Heart right ventricle (tissue), 16 donors: ENCODE measurements around the gene CTSV. TPM values are rescaled to one million over a fixed set of nuclear protein-coding genes. Genes with fewer than 3 reads are reported as not detected.

ENCODE experiments used
- ATAC-seq, 8 donors: fragments of 200-7000 bp; cut with Tn5 transposase; one replicate each; pipeline ENCODE4 v1.9.1; 2020; ENCODE audit warnings: mild to moderate bottlenecking in 8 of 8, moderate library complexity in 8 of 8, moderate number of reproducible peaks in 1 of 8
- DNase-seq, 2 donors: peaks; one replicate each; pipeline ENCODE4 v3.0.0-alpha.2; 2020
- H3K27ac ChIP-seq, 10 donors: fragments of 200-600 bp; sonication (generic) in 2 of 10; one replicate each; pipeline versions ENCODE4 v1.5.0 to v1.8.0; 2020 to 2022; ENCODE audit warnings: mild to moderate bottlenecking in 3 of 10
- H3K27me3 ChIP-seq, 7 donors: fragments of 200-600 bp; one replicate each; pipeline ENCODE4 v1.8.0; 2021 to 2022; ENCODE audit warnings: mild to moderate bottlenecking in 2 of 7
- H3K36me3 ChIP-seq, 9 donors: fragments of 200-600 bp; sonication (generic) in 1 of 9; one replicate each; pipeline versions ENCODE4 v1.5.0 to v1.8.0; 2020 to 2022; ENCODE audit warnings: mild to moderate bottlenecking in 2 of 9
- H3K4me1 ChIP-seq, 9 donors: fragments of 200-600 bp; sonication (generic) in 1 of 9; one replicate each; pipeline versions ENCODE4 v1.5.0 to v1.8.0; 2020 to 2022; ENCODE audit warnings: mild to moderate bottlenecking in 4 of 9
- H3K4me3 ChIP-seq, 10 donors: fragments of 200-600 bp; sonication (generic) in 2 of 10; one replicate each; pipeline versions ENCODE4 v1.5.0 to v1.8.0; 2020 to 2022; ENCODE audit warnings: mild to moderate bottlenecking in 7 of 10, moderate library complexity in 2 of 10
- H3K9me3 ChIP-seq, 11 donors: fragments of 200-600 bp in 10 of 11; sonication (generic) in 2 of 11; one replicate each; pipeline versions ENCODE4 v1.5.0 to v1.8.0; 2013 to 2022; ENCODE audit warnings: mild to moderate bottlenecking in 2 of 11, control low read depth in 1 of 11, moderate library complexity in 1 of 11
- CTCF ChIP-seq, 9 donors: fragments of 200-600 bp; sonication (generic) in 2 of 9; IDR thresholded peaks; one replicate each; pipeline versions ENCODE4 v1.5.0 to v1.8.0; 2021 to 2022; ENCODE audit warnings: antibody characterized with exemption in 9 of 9, mild to moderate bottlenecking in 5 of 9, moderate library complexity in 1 of 9
- WGBS, 2 donors: extraction: QIAGEN DNeasy Blood & Tissue Kit; methylation state at CpG; one replicate each; pipeline ENCODE4 v1.1.7; 2013; ENCODE audit warnings: inconsistent platforms in 1 of 2; 5-methylcytosine and 5-hydroxymethylcytosine counted together
- intact Hi-C, 10 donors: fragments of 100-400 bp; cut with DNase I; formaldehyde crosslinking; loops; one replicate each; pipeline versions ENCODE4 v1.11.1 to v1.14.2; 2022
- polyA plus RNA-seq, 2 donors: library from polyadenylated mRNA; stranded (reverse); fragments of 200-250 nt; gene quantifications; one replicate each; pipeline ENCODE4 v1.2.3, GENCODE V29; 2013
- total RNA-seq, 10 donors: library from RNA; stranded (reverse); fragmentation: NEBNext Ultra II Directional in 3 of 10; extraction: Animal tissue kit (Norgen Biotek cat#: 25700) in 3 of 10; gene quantifications; one replicate each; pipeline versions ENCODE4 v1.2.1 to v1.2.4, GENCODE V29; 2021 to 2023
- donor health status: Arrhythmogenic right ventricular cardiomyopathy.
- donor health status: ischemic (EF 13 %, LVEDD 7.1; RV severe dilation, severe dysfunction).
- donor health status: healthy with polysubstance abuse.
- donor health status: DM: no; HTN: yes; CAD: no.
- donor health status: DM: no; HTN: no; CAD: no.
- donor health status: ischemic (EF 25% LVEDD 6.9; RV normal size, moderate dysfunction).
- donor health status: ischemic (EF 25% LVEDD 5.7; RV mildly dilated, moderate dysfunction).
- donor health status: healthy.
- donor health status: DM: yes; HTN: yes; CAD: no.
- donor health status: Ischemic cardiomyopathy.
- donor health status: ischemic (EF 35%, LVEDD 5.7; RV mildly dilated, moderate dysfunction).
- donor health status: nonischemic (EF 11% LVEDD 7.7; RV severe dilation, severe dysfunction).
- donor health status: DM: yes; HTN: yes; CAD: no.
- donor health status: PGD.
- donor health status: ischemic (EF 29% LVEDD 5.4; RV normal size, mild dysfunction).
- donor health status: nonischemic (EF 23%, LVEDD 6.1; RV moderate dilation, normal function).

CTSV gene
- total and polyA plus RNA-seq, 12 donors: 0.15 to 0.24 (median 0.19) TPM; not detected in 8

GRCh38 chr9:97052735-97053134, 13.8 kb upstream of the CTSV start:
- 61 to 66% methylated on average over 2 of the region's 2 CpGs for WGBS, 2 donors
- Histone ChIP-seq H3K36me3 (no peaks in the 10 kb centered on the region), H3K4me3 (no peak overlapping the region), H3K27ac (no peak overlapping the region), H3K4me1 (no peaks in the 10 kb centered on the region), H3K9me3 (no peaks in the 10 kb centered on the region), H3K27me3 (peaks cover 0 to 43% (median 19%) of the 10 kb centered on the region in 7 donors)
- DNase-seq (no peak), ATAC-seq (no peak)
- intact Hi-C loops: no loop called here
- no peak for TF ChIP-seq CTCF (IDR thresholded peaks at IDR 0.05)

GRCh38 chr9:97046228-97046627, 7.3 kb upstream of the CTSV start:
- no peak for TF ChIP-seq CTCF (IDR thresholded peaks at IDR 0.05)
- intact Hi-C loops: loop anchor here in 1 of 10 donors (1.0 kb wide), 1 partner anchor 12 kb away; no protein-coding TSS in a partner anchor

GRCh38 chr9:97045300-97045699, 6.4 kb upstream of the CTSV start:
- Histone ChIP-seq H3K4me1 (no peaks in the 10 kb centered on the region), H3K4me3 (no peak overlapping the region), H3K9me3 (peaks cover 0 to 7% (median 0%) of the 10 kb centered on the region in 11 donors), H3K36me3 (no peaks in the 10 kb centered on the region), H3K27ac (no peak overlapping the region), H3K27me3 (peaks cover 0 to 20% (median 11%) of the 10 kb centered on the region in 7 donors)
- DNase-seq: no peak
- ATAC-seq: no peak
- intact Hi-C loops: no loop called here
- WGBS, 2 donors: 69 to 80% methylated on average over 5 of the region's 5 CpGs
- no peak for TF ChIP-seq CTCF (IDR thresholded peaks at IDR 0.05)

More at GRCh38 chr9:97046228-97046627, 7.3 kb upstream of the CTSV start:
- 51 to 60% methylated on average over 5 of the region's 5 CpGs for WGBS, 2 donors
- Histone ChIP-seq H3K36me3 (no peaks in the 10 kb centered on the region), H3K9me3 (peaks cover 0 to 7% (median 0%) of the 10 kb centered on the region in 11 donors), H3K4me1 (no peaks in the 10 kb centered on the region), H3K27ac (no peak overlapping the region), H3K27me3 (peaks cover 0 to 20% (median 7%) of the 10 kb centered on the region in 7 donors), H3K4me3 (no peak overlapping the region)
- ATAC-seq: no peak
- no peak for DNase-seq

- WGBS, 2 donors: 51 to 60% methylated on average over 2 of the region's 2 CpGs
- Histone ChIP-seq H3K4me1 (peaks cover 0 to 14% (median 7%) of the 10 kb centered on the region in 9 donors), H3K4me3 (no peak overlapping the region), H3K36me3 (no peaks in the 10 kb centered on the region), H3K27me3 (peaks cover 0 to 53% (median 30%) of the 10 kb centered on the region in 7 donors), H3K27ac (no peak overlapping the region), H3K9me3 (peaks cover 0 to 7% (median 0%) of the 10 kb centered on the region in 11 donors)
- TF ChIP-seq CTCF (IDR thresholded peaks at IDR 0.05): no peak
- intact Hi-C loops: no loop called here
- ATAC-seq (no peak), DNase-seq (no peak)
Observed at GRCh38 chr9:97041898-97042297, 3.0 kb upstream of the CTSV start.
